Measurements from ENCODE around the gene TAMM41.

DNA sequence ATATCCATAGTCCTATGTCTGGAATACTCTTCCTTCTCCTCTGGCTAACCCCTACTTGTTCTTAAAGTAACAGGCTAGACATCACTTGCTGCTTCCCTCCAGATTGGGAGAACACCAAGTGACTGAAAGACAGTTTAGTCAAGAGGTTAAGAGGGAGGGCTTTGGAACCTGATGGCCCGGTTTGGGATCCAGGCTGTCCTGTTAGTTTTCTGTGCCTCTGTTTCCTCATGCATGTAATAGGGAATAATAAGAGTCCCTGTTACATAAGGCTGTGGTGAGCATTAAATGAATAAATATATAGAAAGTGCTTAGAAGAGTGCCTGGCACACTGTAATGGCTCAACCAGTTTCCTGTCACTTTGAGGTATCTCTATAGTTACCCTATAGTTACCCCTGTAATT is 66.3 kb downstream of the TAMM41 start:
- TF ChIP-seq, protein P1, sequence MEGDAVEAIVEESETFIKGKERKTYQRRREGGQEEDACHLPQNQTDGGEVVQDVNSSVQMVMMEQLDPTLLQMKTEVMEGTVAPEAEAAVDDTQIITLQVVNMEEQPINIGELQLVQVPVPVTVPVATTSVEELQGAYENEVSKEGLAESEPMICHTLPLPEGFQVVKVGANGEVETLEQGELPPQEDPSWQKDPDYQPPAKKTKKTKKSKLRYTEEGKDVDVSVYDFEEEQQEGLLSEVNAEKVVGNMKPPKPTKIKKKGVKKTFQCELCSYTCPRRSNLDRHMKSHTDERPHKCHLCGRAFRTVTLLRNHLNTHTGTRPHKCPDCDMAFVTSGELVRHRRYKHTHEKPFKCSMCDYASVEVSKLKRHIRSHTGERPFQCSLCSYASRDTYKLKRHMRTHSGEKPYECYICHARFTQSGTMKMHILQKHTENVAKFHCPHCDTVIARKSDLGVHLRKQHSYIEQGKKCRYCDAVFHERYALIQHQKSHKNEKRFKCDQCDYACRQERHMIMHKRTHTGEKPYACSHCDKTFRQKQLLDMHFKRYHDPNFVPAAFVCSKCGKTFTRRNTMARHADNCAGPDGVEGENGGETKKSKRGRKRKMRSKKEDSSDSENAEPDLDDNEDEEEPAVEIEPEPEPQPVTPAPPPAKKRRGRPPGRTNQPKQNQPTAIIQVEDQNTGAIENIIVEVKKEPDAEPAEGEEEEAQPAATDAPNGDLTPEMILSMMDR (conservative IDR thresholded peaks at IDR 0.05; ENCODE audit: low read depth, low read length): no peak
- no peak for TF ChIP-seq EZH2 (IDR thresholded peaks at IDR 0.05; ENCODE audit: borderline replicate concordance, low read depth, low read length, poor library complexity, severe bottlenecking)

All from A673 (cell line).